Suprapubic skin (tissue), 4 donors: ENCODE measurements around the gene CPXM2.

Experiments
- CTCF ChIP-seq, 2 donors: fragments of 200-600 bp in 1 of 2; fragments of 450-650 bp in 1 of 2; sonication (generic) in 1 of 2; IDR thresholded peaks; one replicate each; pipeline ENCODE4 v1.5.1; 2016 to 2019; ENCODE audit warnings: antibody characterized with exemption in 2 of 2, mild to moderate bottlenecking in 1 of 2, moderate library complexity in 1 of 2
- EP300 ChIP-seq: sonication (generic); formaldehyde crosslinking; IDR thresholded peaks from one replicate; pipeline ENCODE4 v1.6.1; 2017; ENCODE audit warnings: antibody characterized with exemption
- POLR2A ChIP-seq, 2 donors: fragments of 450-650 bp; IDR thresholded peaks; one replicate each; pipeline ENCODE4 v1.6.1; 2017; ENCODE audit warnings: antibody characterized with exemption in 2 of 2, mild to moderate bottlenecking in 2 of 2, moderate library complexity in 2 of 2
- POLR2AphosphoS5 ChIP-seq, 3 donors: sonication (generic); formaldehyde crosslinking; IDR thresholded peaks; one replicate each; pipeline ENCODE4 v1.6.1; 2017; ENCODE audit warnings: antibody characterized with exemption in 3 of 3

- TF ChIP-seq CTCF (IDR thresholded peaks at IDR 0.05): no peak
- no peak for TF ChIP-seq POLR2A (IDR thresholded peaks at IDR 0.05)
- TF ChIP-seq EP300: no peak
- no peak for TF ChIP-seq POLR2AphosphoS5 (IDR thresholded peaks at IDR 0.05)
These were observed 2.9 kb downstream of the CPXM2 start for GRCh38 chr10:123888751-123889150.
